Ectodermal cell (in vitro differentiated cells): ENCODE data around the gene EIF3L.

ENCODE experiments used
- H3K27ac ChIP-seq: 2 replicates; pipeline ENCODE4 v1.7.0; 2013; ENCODE audit warnings: mild to moderate bottlenecking, low read depth, low read length; ENCODE audit not compliant: insufficient read depth, poor library complexity, severe bottlenecking
- H3K27me3 ChIP-seq: 2 replicates; pipeline ENCODE4 v1.7.0; 2013; ENCODE audit warnings: mild to moderate bottlenecking, low read length; ENCODE audit not compliant: insufficient read depth, control insufficient read depth, poor library complexity, severe bottlenecking
- H3K36me3 ChIP-seq: one replicate; pipeline ENCODE4 v1.7.0; 2013; ENCODE audit warnings: low read length; ENCODE audit not compliant: control insufficient read depth, insufficient read depth
- H3K4me1 ChIP-seq: one replicate; pipeline ENCODE4 v1.7.0; 2013; ENCODE audit warnings: low read length; ENCODE audit not compliant: control insufficient read depth, insufficient read depth
- H3K4me3 ChIP-seq: 2 replicates; pipeline ENCODE4 v1.7.0; 2013; ENCODE audit warnings: low read depth, low read length, control low read depth; ENCODE audit not compliant: insufficient read depth
- H3K9me3 ChIP-seq: 2 replicates; pipeline ENCODE4 v1.7.0; 2013; ENCODE audit warnings: mild to moderate bottlenecking, low read length, moderate library complexity; ENCODE audit not compliant: control insufficient read depth
- WGBS, 2 experiments: methylation state at CpG; one replicate each; pipeline ENCODE4 v1.1.7; 2013; ENCODE audit warnings: missing lambda C conversion rate in 2 of 2; 5-methylcytosine and 5-hydroxymethylcytosine counted together

The EIF3L gene

GRCh38 chr22:37806409-37807333 lies 42.5 kb upstream of the EIF3L start:
- Histone ChIP-seq H3K4me3 (peak overlapping the region; percentile 72), H3K9me3 (no peaks in the 10 kb centered on the region), H3K27ac (no peak overlapping the region), H3K4me1 (peaks cover 19% of the 10 kb centered on the region), H3K36me3 (no peaks in the 10 kb centered on the region), H3K27me3 (peaks cover 52% of the 10 kb centered on the region)
- WGBS, 2 experiments, result 5 to 10% methylated on average over 14 to 15 of the region's 19 CpGs

- WGBS, 2 experiments, result 0 to 1% methylated on average over 73 of the region's 73 CpGs
- no peaks in the 10 kb centered on the region for H3K9me3 ChIP-seq
- no peak within 1 kb of the TSS for H3K27ac ChIP-seq
- peak within 1 kb of the TSS; percentile 72 for H3K4me3 ChIP-seq
- no peaks in the 10 kb centered on the region for H3K36me3 ChIP-seq
- peaks cover 19% of the 10 kb centered on the region for H3K4me1 ChIP-seq
- H3K27me3 ChIP-seq, result peaks cover 46% of the 10 kb centered on the region
Measured at GRCh38 chr22:37807410-37808293, 41.6 kb upstream of the EIF3L start, which contains the start of gene GCAT. Gene GCAT, plus strand, starts transcription at chr22:37807934. Its CDS starts 34 bp downstream, at chr22:37807968.

- no peak overlapping the region for H3K27ac ChIP-seq
- H3K4me3 ChIP-seq, result peak overlapping the region; percentile 72
- H3K4me1 ChIP-seq, result peaks cover 14% of the 10 kb centered on the region
- 4 to 6% methylated on average over 8 of the region's 8 CpGs for WGBS, 2 experiments
- no peaks in the 10 kb centered on the region for H3K9me3 ChIP-seq
- peaks cover 40% of the 10 kb centered on the region for H3K27me3 ChIP-seq
- H3K36me3 ChIP-seq, result no peaks in the 10 kb centered on the region
Measured at GRCh38 chr22:37808294-37808657, 40.9 kb upstream of the EIF3L start.

- Histone ChIP-seq H3K27ac (no peak overlapping the region), H3K4me1 (peaks cover 4% of the 10 kb centered on the region), H3K4me3 (no peak overlapping the region), H3K9me3 (no peaks in the 10 kb centered on the region), H3K27me3 (peaks cover 25% of the 10 kb centered on the region), H3K36me3 (no peaks in the 10 kb centered on the region)
- WGBS, 2 experiments, result 94% methylated on average over 5 of the region's 5 CpGs
Measured at GRCh38 chr22:37809672-37810333, 39.4 kb upstream of the EIF3L start.

- H3K9me3 ChIP-seq, result no peaks in the 10 kb centered on the region
- H3K4me1 ChIP-seq, result no peaks in the 10 kb centered on the region
- H3K27me3 ChIP-seq, result peaks cover 8% of the 10 kb centered on the region
- no peak overlapping the region for H3K27ac ChIP-seq
- 96% methylated on average over 2 of the region's 2 CpGs for WGBS, 2 experiments
- no peak overlapping the region for H3K4me3 ChIP-seq
- no peaks in the 10 kb centered on the region for H3K36me3 ChIP-seq
Measured at GRCh38 chr22:37811867-37812266, 37.4 kb upstream of the EIF3L start.

GRCh38 chr22:37812869-37813678 lies 36.1 kb upstream of the EIF3L start:
- Histone ChIP-seq H3K9me3 (no peaks in the 10 kb centered on the region), H3K27ac (no peak overlapping the region), H3K4me1 (peaks cover 4% of the 10 kb centered on the region), H3K4me3 (no peak overlapping the region), H3K36me3 (no peaks in the 10 kb centered on the region), H3K27me3 (peaks cover 11% of the 10 kb centered on the region)
- 95% methylated on average over 27 of the region's 27 CpGs for WGBS, 2 experiments

- no peaks in the 10 kb centered on the region for H3K36me3 ChIP-seq
- 91 to 95% methylated on average over 12 of the region's 12 CpGs for WGBS, 2 experiments
- no peak overlapping the region for H3K27ac ChIP-seq
- no peaks in the 10 kb centered on the region for H3K9me3 ChIP-seq
- peaks cover 8% of the 10 kb centered on the region for H3K4me1 ChIP-seq
- peaks cover 30% of the 10 kb centered on the region for H3K27me3 ChIP-seq
- H3K4me3 ChIP-seq, result no peak overlapping the region
Measured at GRCh38 chr22:37815593-37815992, 33.6 kb upstream of the EIF3L start.

GRCh38 chr22:37816543-37817180 lies 32.6 kb upstream of the EIF3L start:
- H3K9me3 ChIP-seq, result no peaks in the 10 kb centered on the region
- no peaks in the 10 kb centered on the region for H3K36me3 ChIP-seq
- peaks cover 34% of the 10 kb centered on the region for H3K27me3 ChIP-seq
- 95% methylated on average over 23 of the region's 23 CpGs for WGBS, 2 experiments
- no peak overlapping the region for H3K27ac ChIP-seq
- H3K4me1 ChIP-seq, result peaks cover 8% of the 10 kb centered on the region
- no peak overlapping the region for H3K4me3 ChIP-seq
